CMK (cell line): ENCODE measurements around the gene RSPO1.

Experiments
- DNase-seq: peaks from one replicate; pipeline ENCODE4 v3.0.0-alpha.2; 2010; ENCODE audit warnings: low read depth

RSPO1 gene

DNA sequence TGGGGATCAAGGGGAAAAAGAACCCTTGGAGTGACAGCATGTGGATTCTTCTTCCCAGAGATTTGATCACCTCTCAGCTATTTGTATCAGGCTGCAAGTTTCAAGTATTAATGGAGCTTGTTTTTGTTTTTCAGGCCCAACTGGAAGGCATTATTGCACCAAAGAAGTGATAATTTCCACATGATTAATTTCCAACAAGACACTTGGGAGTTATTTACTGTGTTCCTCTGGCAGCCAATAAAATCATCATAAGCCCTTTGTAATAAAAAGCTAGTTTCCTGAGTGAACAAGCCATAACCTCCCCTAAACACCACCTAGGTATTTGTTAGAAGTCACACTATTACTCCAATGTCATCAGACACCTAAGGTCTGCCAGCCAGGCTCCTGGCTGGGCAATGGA, 69.8 kb downstream of the RSPO1 start:
- DNase-seq = no peak

DNA sequence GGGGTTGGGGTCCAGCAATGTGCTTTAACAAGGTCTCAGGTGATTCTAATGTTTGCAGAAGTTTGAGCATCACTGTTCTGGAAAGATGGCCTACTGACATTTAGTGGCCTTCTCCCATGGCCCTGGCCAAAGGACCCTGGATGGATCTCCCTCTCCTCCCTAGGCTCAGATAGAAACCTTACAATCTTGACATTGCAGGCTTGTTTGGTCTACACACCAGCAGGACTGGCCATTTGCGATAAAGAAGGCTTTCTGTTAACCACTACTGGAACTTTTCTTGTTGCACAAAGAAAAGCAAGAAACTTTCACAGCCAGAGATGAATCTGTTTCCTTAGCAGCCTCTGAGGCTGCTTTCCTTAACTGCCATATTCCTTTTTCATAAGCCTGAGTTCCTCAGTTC, 71.7 kb downstream of the RSPO1 start:
- no peak for DNase-seq
